ENCODE results near the gene ADPRHL1. TPM values are rescaled to one million over a fixed set of nuclear protein-coding genes. Genes with fewer than 3 reads are reported as not detected.

The ADPRHL1 gene
- total and polyA plus RNA-seq, 2 donors (not counting 3 experiments of a cell fraction or from before 2014, with no cell fraction given) = 0.52 to 0.97 TPM

DNA sequence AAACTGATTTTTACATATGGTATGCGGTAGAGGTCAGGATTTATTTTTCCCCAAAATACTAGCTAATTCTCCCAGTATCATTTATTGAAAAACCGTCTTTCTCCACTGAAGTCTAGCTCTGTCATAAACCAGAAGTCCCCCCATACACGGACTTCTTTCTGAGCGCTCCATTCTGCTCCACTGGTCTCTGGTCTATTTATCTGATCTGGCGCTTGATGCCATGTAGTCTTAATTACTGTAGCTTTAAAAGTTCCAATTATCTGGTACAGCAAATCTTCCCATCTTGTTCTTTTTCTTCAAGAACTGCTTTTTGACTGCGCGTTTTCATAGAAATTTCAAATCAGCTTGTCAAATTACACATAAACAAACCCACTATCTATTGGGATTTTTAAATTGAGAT is 23.5 kb upstream of the ADPRHL1 start:
- Histone ChIP-seq H3K27ac (ENCODE audit: insufficient read depth, low read depth, low read length) (no peak overlapping the region), H2AFZ (ENCODE audit: low read depth, low read length) (no peak overlapping the region), H3K4me1 (ENCODE audit: control insufficient read depth, extremely low read depth, insufficient read depth, low read length) (peaks cover 5% of the 10 kb centered on the region), H3K79me2 (ENCODE audit: control insufficient read depth, insufficient read depth, low read length) (no peaks in the 10 kb centered on the region), H4K20me1 (replicated peaks; ENCODE audit: control insufficient read depth, extremely low read depth, insufficient read depth, low read length) (no peaks in the 10 kb centered on the region), H3K4me3 (replicated peaks in 1 of 3; ENCODE audit: insufficient read depth in 1 of 3, low read depth in 1 of 3, low read length in 3 of 3) (no peak overlapping the region), H3K9ac (replicated peaks; ENCODE audit: extremely low read depth, insufficient read depth, low read length) (no peak overlapping the region), H3K4me2 (ENCODE audit: insufficient read depth, low read length) (no peak overlapping the region), H3K9me3 (replicated peaks; ENCODE audit: control insufficient read depth, insufficient read depth, low read length) (no peaks in the 10 kb centered on the region), H3K9me1 (replicated peaks; ENCODE audit: control insufficient read depth, extremely low read depth, insufficient read depth, low read length) (no peaks in the 10 kb centered on the region), H3K36me3 (ENCODE audit: control insufficient read depth in 2 of 2, extremely low read depth in 1 of 2, insufficient read depth in 2 of 2, low read length in 2 of 2) (peaks cover 5 to 8% of the 10 kb centered on the region in 2 experiments), H3K27me3 (ENCODE audit: control insufficient read depth in 2 of 2, insufficient read depth in 2 of 2, low read length in 2 of 2) (no peaks in the 10 kb centered on the region)
- DNase-seq (ENCODE audit: low read depth, low spot score) = no peak
- no peak for TF ChIP-seq POLR2A (IDR thresholded peaks at IDR 0.05; ENCODE audit: low read depth, low read length)
- TF ChIP-seq FOS (IDR thresholded peaks at IDR 0.05; ENCODE audit: borderline replicate concordance, insufficient read depth, low read length) = no peak
- no peak for TF ChIP-seq EZH2 (IDR thresholded peaks at IDR 0.05; ENCODE audit: borderline replicate concordance, low read depth, low read length, severe bottlenecking)
- TF ChIP-seq JUN (IDR thresholded peaks at IDR 0.05; ENCODE audit: borderline replicate concordance, insufficient read depth, insufficient read length, low read depth) = no peak
- TF ChIP-seq, protein P1, sequence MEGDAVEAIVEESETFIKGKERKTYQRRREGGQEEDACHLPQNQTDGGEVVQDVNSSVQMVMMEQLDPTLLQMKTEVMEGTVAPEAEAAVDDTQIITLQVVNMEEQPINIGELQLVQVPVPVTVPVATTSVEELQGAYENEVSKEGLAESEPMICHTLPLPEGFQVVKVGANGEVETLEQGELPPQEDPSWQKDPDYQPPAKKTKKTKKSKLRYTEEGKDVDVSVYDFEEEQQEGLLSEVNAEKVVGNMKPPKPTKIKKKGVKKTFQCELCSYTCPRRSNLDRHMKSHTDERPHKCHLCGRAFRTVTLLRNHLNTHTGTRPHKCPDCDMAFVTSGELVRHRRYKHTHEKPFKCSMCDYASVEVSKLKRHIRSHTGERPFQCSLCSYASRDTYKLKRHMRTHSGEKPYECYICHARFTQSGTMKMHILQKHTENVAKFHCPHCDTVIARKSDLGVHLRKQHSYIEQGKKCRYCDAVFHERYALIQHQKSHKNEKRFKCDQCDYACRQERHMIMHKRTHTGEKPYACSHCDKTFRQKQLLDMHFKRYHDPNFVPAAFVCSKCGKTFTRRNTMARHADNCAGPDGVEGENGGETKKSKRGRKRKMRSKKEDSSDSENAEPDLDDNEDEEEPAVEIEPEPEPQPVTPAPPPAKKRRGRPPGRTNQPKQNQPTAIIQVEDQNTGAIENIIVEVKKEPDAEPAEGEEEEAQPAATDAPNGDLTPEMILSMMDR (IDR thresholded peaks at IDR 0.05; ENCODE audit: extremely low read depth in 1 of 2, insufficient read depth in 1 of 2, low read depth in 1 of 2, low read length in 2 of 2) = no peak
- no peak for TF ChIP-seq POLR2AphosphoS5 (IDR thresholded peaks at IDR 0.05; ENCODE audit: insufficient read depth, low read depth, low read length)
- no peak for TF ChIP-seq MYC (IDR thresholded peaks at IDR 0.05; ENCODE audit: low read depth, low read length)
- TF ChIP-seq GATA2 (IDR thresholded peaks at IDR 0.05; ENCODE audit: insufficient read depth, insufficient read length, low read depth, low read length) = no peak
- TF ChIP-seq, protein P2, sequence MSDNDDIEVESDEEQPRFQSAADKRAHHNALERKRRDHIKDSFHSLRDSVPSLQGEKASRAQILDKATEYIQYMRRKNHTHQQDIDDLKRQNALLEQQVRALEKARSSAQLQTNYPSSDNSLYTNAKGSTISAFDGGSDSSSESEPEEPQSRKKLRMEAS (IDR thresholded peaks at IDR 0.05; ENCODE audit: insufficient read depth, insufficient read length) = no peak
- ChIA-PET CTCF (interaction anchor here (0.8 to 1.2 kb wide), 2 partner anchors 10 to 19 kb away, joined by 3 to 4 read pairs; no protein-coding TSS in a partner anchor), POLR2A (no interaction called here)
- intact Hi-C loops (cut with micrococcal nuclease) (no loop called here), dilution Hi-C loops (cut with MboI; ENCODE audit: extremely low pct_ligation_motif_present, low sequenced_read_pairs) (no loop called here)
- BruUV-seq (replicated peaks) = no TSS peak
- no peak for FAIRE-seq

All from endothelial cell of umbilical vein (primary cell).